Astrocyte (in vitro differentiated cells and primary cell): Measurements from ENCODE around the gene SART3. TPM values are rescaled to one million over a fixed set of nuclear protein-coding genes. Genes with fewer than 3 reads are reported as not detected.

Experiments used
- DNase-seq: peaks from one replicate; pipeline ENCODE4 v3.0.0-alpha.2; 2010; ENCODE audit warnings: low read depth
- FAIRE-seq: peaks from 2 replicates; lab custom pipeline; 2011; peaks lifted over from hg19 to GRCh38; lab: Jason Lieb, UNC
- H2AFZ ChIP-seq: 2 replicates; pipeline ENCODE4 v1.6.0; 2012; ENCODE audit warnings: low read depth, low read length, inconsistent platforms
- H3K27ac ChIP-seq: 2 replicates; pipeline ENCODE4 v1.5.1; 2011; ENCODE audit warnings: low read depth, low read length, inconsistent platforms
- H3K27me3 ChIP-seq: 2 replicates; pipeline ENCODE4 v1.6.0; 2011; ENCODE audit warnings: low read length, inconsistent platforms; ENCODE audit not compliant: insufficient read depth
- H3K36me3 ChIP-seq: 2 replicates; pipeline ENCODE4 v1.5.1; 2011; ENCODE audit warnings: low read length, inconsistent platforms; ENCODE audit not compliant: insufficient read depth
- H3K4me1 ChIP-seq: 2 replicates; pipeline ENCODE4 v1.5.1; 2011; ENCODE audit warnings: low read length, inconsistent platforms; ENCODE audit not compliant: insufficient read depth
- H3K4me2 ChIP-seq: 2 replicates; pipeline ENCODE4 v1.6.0; 2012; ENCODE audit warnings: low read length, inconsistent platforms
- H3K4me3 ChIP-seq: 2 replicates; pipeline ENCODE4 v1.5.1; 2011; ENCODE audit warnings: low read depth, mild to moderate bottlenecking, low read length, inconsistent platforms; ENCODE audit not compliant: insufficient read depth
- H3K79me2 ChIP-seq: 2 replicates; pipeline ENCODE4 v1.6.0; 2012; ENCODE audit warnings: mild to moderate bottlenecking, low read length, inconsistent platforms; ENCODE audit not compliant: insufficient read depth
- H3K9ac ChIP-seq: 2 replicates; pipeline ENCODE4 v1.6.0; 2012; ENCODE audit warnings: mild to moderate bottlenecking, low read length, inconsistent platforms
- H3K9me3 ChIP-seq: 2 replicates; pipeline ENCODE4 v1.5.1; 2012; ENCODE audit warnings: low read depth, mild to moderate bottlenecking, low read length, inconsistent platforms; ENCODE audit not compliant: insufficient read depth
- H4K20me1 ChIP-seq: 2 replicates; pipeline ENCODE4 v1.6.0; 2012; ENCODE audit warnings: low read length, inconsistent platforms; ENCODE audit not compliant: insufficient read depth
- H3K27ac Mint-ChIP-seq: one replicate; pipeline ENCODE4 v1.8.0; 2021; ENCODE audit warnings: mild to moderate bottlenecking, mixed read lengths; ENCODE audit not compliant: unreplicated experiment
- H3K27me3 Mint-ChIP-seq: one replicate; pipeline ENCODE4 v1.8.0; 2021; ENCODE audit warnings: low read depth, mixed read lengths; ENCODE audit not compliant: unreplicated experiment
- H3K36me3 Mint-ChIP-seq: one replicate; pipeline ENCODE4 v1.8.0; 2021; ENCODE audit warnings: low read depth, mixed read lengths; ENCODE audit not compliant: unreplicated experiment
- H3K4me1 Mint-ChIP-seq: one replicate; pipeline ENCODE4 v1.8.0; 2021; ENCODE audit warnings: low read depth, mixed read lengths; ENCODE audit not compliant: unreplicated experiment
- H3K4me3 Mint-ChIP-seq: one replicate; pipeline ENCODE4 v1.8.0; 2021; ENCODE audit warnings: mild to moderate bottlenecking, moderate library complexity, mixed read lengths; ENCODE audit not compliant: unreplicated experiment
- H3K9me3 Mint-ChIP-seq: one replicate; pipeline ENCODE4 v1.8.0; 2021; ENCODE audit warnings: mild to moderate bottlenecking, mixed read lengths; ENCODE audit not compliant: unreplicated experiment
- EZH2 ChIP-seq: IDR thresholded peaks from 2 replicates; pipeline ENCODE4 v1.6.1; 2012; ENCODE audit warnings: mild to moderate bottlenecking, low read length, inconsistent platforms; ENCODE audit not compliant: insufficient read depth
- total RNA-seq: library from RNA; stranded (reverse); gene quantifications from 2 replicates; pipeline ENCODE4 v1.2.1, GENCODE V29; 2021
- TF ChIP-seq, protein P1 (sequence below): IDR thresholded peaks from 2 replicates; pipeline ENCODE4 v1.5.1; 2011; ENCODE audit warnings: low read depth, mild to moderate bottlenecking, inconsistent platforms, low read length, moderate library complexity; ENCODE audit not compliant: insufficient read depth

Gene SART3
- total RNA-seq, 1 donor from 2014 or later = 48.4 TPM

DNA sequence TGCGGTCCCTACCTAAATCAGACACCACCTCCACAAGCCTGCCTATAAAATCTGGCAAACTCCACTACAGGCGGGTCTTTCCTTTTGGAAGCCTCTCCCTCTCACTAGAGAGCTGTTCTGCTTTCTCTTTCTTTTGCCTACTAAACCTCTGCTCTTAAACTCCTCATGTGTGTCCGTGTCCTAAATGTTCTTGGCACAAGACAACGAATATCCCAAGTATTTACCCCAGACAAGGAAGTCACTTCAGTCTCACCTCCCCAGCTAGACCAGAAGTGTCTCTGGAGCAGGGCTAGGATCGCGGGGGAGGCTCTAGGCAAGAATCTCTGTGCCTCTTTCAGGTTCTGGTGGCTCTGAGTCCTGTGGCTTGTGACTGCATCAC is 83.1 kb downstream of the SART3 start:
- Histone ChIP-seq H3K27me3 (no peaks in the 10 kb centered on the region), H3K36me3 (no peaks in the 10 kb centered on the region), H3K4me1 (no peaks in the 10 kb centered on the region), H3K9me3 (no peaks in the 10 kb centered on the region), H3K4me2 (no peak overlapping the region), H3K79me2 (no peaks in the 10 kb centered on the region), H3K27ac (no peak overlapping the region), H3K4me3 (no peak overlapping the region), H3K9ac (no peak overlapping the region), H2AFZ (no peak overlapping the region), H4K20me1 (no peaks in the 10 kb centered on the region)
- no peak overlapping the region for H3K27ac Mint-ChIP-seq
- H3K4me1 Mint-ChIP-seq = peaks cover 8% of the 10 kb centered on the region
- no peak for DNase-seq
- H3K9me3 Mint-ChIP-seq = peaks cover 11% of the 10 kb centered on the region
- no peak for TF ChIP-seq EZH2
- TF ChIP-seq, protein P1, sequence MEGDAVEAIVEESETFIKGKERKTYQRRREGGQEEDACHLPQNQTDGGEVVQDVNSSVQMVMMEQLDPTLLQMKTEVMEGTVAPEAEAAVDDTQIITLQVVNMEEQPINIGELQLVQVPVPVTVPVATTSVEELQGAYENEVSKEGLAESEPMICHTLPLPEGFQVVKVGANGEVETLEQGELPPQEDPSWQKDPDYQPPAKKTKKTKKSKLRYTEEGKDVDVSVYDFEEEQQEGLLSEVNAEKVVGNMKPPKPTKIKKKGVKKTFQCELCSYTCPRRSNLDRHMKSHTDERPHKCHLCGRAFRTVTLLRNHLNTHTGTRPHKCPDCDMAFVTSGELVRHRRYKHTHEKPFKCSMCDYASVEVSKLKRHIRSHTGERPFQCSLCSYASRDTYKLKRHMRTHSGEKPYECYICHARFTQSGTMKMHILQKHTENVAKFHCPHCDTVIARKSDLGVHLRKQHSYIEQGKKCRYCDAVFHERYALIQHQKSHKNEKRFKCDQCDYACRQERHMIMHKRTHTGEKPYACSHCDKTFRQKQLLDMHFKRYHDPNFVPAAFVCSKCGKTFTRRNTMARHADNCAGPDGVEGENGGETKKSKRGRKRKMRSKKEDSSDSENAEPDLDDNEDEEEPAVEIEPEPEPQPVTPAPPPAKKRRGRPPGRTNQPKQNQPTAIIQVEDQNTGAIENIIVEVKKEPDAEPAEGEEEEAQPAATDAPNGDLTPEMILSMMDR = no peak
- no peak overlapping the region for H3K4me3 Mint-ChIP-seq
- H3K27me3 Mint-ChIP-seq = peaks cover 25% of the 10 kb centered on the region
- H3K36me3 Mint-ChIP-seq = no peaks in the 10 kb centered on the region
- no peak for FAIRE-seq

DNA sequence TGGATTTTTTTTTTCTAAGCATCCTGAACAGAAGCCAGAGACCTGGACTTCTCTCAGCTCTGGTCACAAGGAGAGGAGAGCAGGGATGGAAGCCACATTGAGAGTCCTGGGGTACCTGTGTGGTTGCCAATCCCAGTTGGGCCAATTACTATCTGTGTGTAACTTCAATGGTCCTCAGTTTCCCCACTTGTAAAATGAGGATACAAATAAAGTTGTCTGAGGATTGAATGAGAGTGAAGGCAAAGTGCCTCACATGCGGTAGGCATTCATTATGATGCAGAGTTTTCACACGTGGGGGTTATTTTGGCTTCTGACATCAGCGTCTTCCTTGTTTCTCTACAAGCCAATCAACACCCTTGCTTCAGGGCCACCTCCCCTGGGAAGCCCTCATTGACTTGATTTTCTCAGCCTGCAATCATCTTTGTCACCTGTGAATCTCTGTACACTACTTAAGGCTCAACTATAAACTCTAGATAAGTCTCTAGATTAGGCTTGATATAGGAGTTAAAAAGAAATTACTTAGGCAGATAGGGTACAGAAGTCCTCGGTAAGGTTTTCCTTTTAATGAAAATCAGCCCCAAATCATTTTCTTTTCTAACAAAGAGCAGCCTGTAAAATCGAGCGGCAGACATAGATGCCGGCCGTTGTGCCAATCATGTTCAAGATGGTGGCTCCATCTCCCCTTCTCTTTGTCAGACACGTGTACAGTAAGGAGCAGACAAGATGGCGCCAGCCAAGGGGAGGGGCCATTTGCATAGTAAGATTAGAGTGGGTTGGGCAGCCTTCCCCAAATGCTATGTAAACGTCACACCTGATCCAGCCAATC is 83.7 kb downstream of the SART3 start:
- H3K4me1 ChIP-seq = no peaks in the 10 kb centered on the region
- FAIRE-seq (no peak), DNase-seq (no peak)
- H3K4me2 ChIP-seq = no peak overlapping the region
- no peak overlapping the region for H3K4me3 Mint-ChIP-seq
- H3K4me3 ChIP-seq = no peak overlapping the region
- H2AFZ ChIP-seq = no peak overlapping the region
- H3K27me3 ChIP-seq = no peaks in the 10 kb centered on the region
- no peaks in the 10 kb centered on the region for H3K9me3 ChIP-seq
- no peak overlapping the region for H3K27ac ChIP-seq
- no peaks in the 10 kb centered on the region for H4K20me1 ChIP-seq
- no peak overlapping the region for H3K27ac Mint-ChIP-seq
- H3K27me3 Mint-ChIP-seq = peaks cover 27% of the 10 kb centered on the region
- TF ChIP-seq, protein P1 = no peak
- no peak for TF ChIP-seq EZH2
- H3K4me1 Mint-ChIP-seq = peaks cover 2% of the 10 kb centered on the region
- H3K9ac ChIP-seq = no peak overlapping the region
- H3K9me3 Mint-ChIP-seq = peaks cover 11% of the 10 kb centered on the region
- H3K36me3 Mint-ChIP-seq = no peaks in the 10 kb centered on the region
- no peaks in the 10 kb centered on the region for H3K79me2 ChIP-seq
- no peaks in the 10 kb centered on the region for H3K36me3 ChIP-seq

DNA sequence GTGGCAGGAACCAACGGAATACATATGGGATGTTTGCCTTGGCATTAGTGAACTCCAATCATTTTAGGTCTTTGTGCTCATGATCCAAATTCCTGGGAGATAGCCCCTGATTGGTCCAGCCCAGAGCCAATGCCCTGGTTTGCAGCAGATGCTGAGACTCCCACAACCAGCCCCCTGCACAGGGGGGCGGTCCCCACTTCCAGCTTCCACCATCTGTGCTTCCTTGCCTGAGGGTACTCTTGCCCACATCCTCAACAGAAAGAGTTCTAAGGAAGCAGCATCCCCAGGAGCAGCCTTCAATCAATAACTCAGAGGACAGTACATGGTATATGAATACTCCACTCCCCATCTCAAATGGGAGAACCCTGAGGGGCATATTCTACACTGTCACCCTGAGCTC is 85.6 kb downstream of the SART3 start:
- H3K36me3 ChIP-seq = no peaks in the 10 kb centered on the region
- no peak overlapping the region for H3K9ac ChIP-seq
- H3K4me1 ChIP-seq = no peaks in the 10 kb centered on the region
- no peaks in the 10 kb centered on the region for H3K36me3 Mint-ChIP-seq
- TF ChIP-seq, protein P1 = no peak
- no peak overlapping the region for H3K4me2 ChIP-seq
- no peak overlapping the region for H3K27ac ChIP-seq
- DNase-seq (no peak), FAIRE-seq (no peak)
- H3K4me1 Mint-ChIP-seq = no peaks in the 10 kb centered on the region
- H3K79me2 ChIP-seq = no peaks in the 10 kb centered on the region
- H3K4me3 Mint-ChIP-seq = no peak overlapping the region
- H3K9me3 Mint-ChIP-seq = peaks cover 11% of the 10 kb centered on the region
- no peaks in the 10 kb centered on the region for H4K20me1 ChIP-seq
- H3K27ac Mint-ChIP-seq = no peak overlapping the region
- H3K27me3 Mint-ChIP-seq = peaks cover 44% of the 10 kb centered on the region
- H3K27me3 ChIP-seq = no peaks in the 10 kb centered on the region
- no peaks in the 10 kb centered on the region for H3K9me3 ChIP-seq
- H2AFZ ChIP-seq = no peak overlapping the region
- H3K4me3 ChIP-seq = no peak overlapping the region
